22Rv1 (cell line): ENCODE results near the gene SPECC1.

Experiments used
- ZFX ChIP-seq: fragments of 450-650 bp; IDR thresholded peaks from 2 replicates; pipeline ENCODE4 v1.6.1; 2017; ENCODE audit warnings: antibody characterized with exemption, borderline replicate concordance
- TF ChIP-seq, protein P1 (sequence below): fragments of 450-650 bp; IDR thresholded peaks from 2 replicates; pipeline ENCODE4 v1.5.1; 2017; ENCODE audit warnings: mild to moderate bottlenecking

DNA sequence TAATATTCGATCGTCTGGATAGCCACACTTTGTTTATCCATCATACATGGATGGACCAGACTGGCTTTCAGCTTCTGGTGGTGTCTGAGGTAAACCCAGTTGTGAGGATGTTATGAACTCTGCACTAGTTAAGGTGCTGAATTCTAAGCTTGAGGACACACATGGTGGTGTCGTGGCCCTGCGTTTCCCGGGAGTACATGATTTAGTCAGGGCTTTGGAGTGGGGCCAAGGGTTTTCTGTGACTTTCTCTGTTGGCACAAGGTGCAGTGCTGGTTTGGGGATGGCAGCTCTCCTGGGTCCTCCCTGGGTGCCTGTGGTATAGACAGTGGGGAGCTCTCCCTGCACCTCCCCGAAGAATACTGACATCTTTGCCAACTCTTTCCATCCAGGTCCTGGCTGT lies 116.6 kb downstream of the SPECC1 start:
- TF ChIP-seq, protein P1, sequence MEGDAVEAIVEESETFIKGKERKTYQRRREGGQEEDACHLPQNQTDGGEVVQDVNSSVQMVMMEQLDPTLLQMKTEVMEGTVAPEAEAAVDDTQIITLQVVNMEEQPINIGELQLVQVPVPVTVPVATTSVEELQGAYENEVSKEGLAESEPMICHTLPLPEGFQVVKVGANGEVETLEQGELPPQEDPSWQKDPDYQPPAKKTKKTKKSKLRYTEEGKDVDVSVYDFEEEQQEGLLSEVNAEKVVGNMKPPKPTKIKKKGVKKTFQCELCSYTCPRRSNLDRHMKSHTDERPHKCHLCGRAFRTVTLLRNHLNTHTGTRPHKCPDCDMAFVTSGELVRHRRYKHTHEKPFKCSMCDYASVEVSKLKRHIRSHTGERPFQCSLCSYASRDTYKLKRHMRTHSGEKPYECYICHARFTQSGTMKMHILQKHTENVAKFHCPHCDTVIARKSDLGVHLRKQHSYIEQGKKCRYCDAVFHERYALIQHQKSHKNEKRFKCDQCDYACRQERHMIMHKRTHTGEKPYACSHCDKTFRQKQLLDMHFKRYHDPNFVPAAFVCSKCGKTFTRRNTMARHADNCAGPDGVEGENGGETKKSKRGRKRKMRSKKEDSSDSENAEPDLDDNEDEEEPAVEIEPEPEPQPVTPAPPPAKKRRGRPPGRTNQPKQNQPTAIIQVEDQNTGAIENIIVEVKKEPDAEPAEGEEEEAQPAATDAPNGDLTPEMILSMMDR = no peak
- TF ChIP-seq ZFX = no peak
